Liver (tissue), 9 donors: ENCODE measurements around the gene CAV1. TPM values are rescaled to one million over a fixed set of nuclear protein-coding genes. Genes with fewer than 3 reads are reported as not detected.

Source experiments
- DNase-seq: peaks from one replicate; pipeline ENCODE4 v3.0.0-alpha.2; 2017; ENCODE audit warnings: low spot score
- H3K27ac ChIP-seq, 2 donors: one replicate each; pipeline ENCODE4 v1.7.0; 2013; ENCODE audit warnings: inconsistent platforms in 2 of 2, low read length in 2 of 2, control low read depth in 1 of 2, low read depth in 1 of 2, mild to moderate bottlenecking in 1 of 2
- H3K27me3 ChIP-seq, 4 donors: one replicate each; pipeline versions ENCODE4 v1.6.1 to v1.7.0; 2013; ENCODE audit warnings: low read length in 3 of 4, inconsistent platforms in 1 of 4, mild to moderate bottlenecking in 1 of 4, moderate library complexity in 1 of 4; ENCODE audit not compliant: control insufficient read depth in 4 of 4, insufficient read depth in 4 of 4
- H3K36me3 ChIP-seq, 4 donors: one replicate each; pipeline versions ENCODE4 v1.6.1 to v1.7.0; 2013; ENCODE audit warnings: low read length in 3 of 4, mild to moderate bottlenecking in 3 of 4, low read depth in 1 of 4, moderate library complexity in 1 of 4; ENCODE audit not compliant: control insufficient read depth in 4 of 4, insufficient read depth in 3 of 4
- H3K4me1 ChIP-seq, 4 donors: one replicate each; pipeline versions ENCODE4 v1.6.1 to v1.7.0; 2013; ENCODE audit warnings: low read length in 3 of 4, mild to moderate bottlenecking in 3 of 4, moderate library complexity in 1 of 4; ENCODE audit not compliant: control insufficient read depth in 4 of 4, insufficient read depth in 4 of 4
- H3K4me3 ChIP-seq, 3 donors: one replicate each; pipeline versions ENCODE4 v1.6.1 to v1.7.0; 2013; ENCODE audit warnings: low read length in 3 of 3, control low read depth in 1 of 3, low read depth in 1 of 3, mild to moderate bottlenecking in 1 of 3
- H3K9ac ChIP-seq, 2 donors: one replicate each; pipeline ENCODE4 v1.7.0; 2013; ENCODE audit warnings: low read length in 2 of 2, mild to moderate bottlenecking in 2 of 2, moderate library complexity in 2 of 2, control low read depth in 1 of 2, low read depth in 1 of 2
- H3K9me3 ChIP-seq, 4 donors: one replicate each; pipeline versions ENCODE4 v1.6.1 to v1.7.0; 2013; ENCODE audit warnings: low read length in 3 of 4; ENCODE audit not compliant: control insufficient read depth in 4 of 4
- ATF3 ChIP-seq: IDR thresholded peaks from 2 replicates; pipeline ENCODE4 v1.6.1; 2016; ENCODE audit warnings: antibody characterized with exemption
- CTCF ChIP-seq: fragments of 150-350 bp; IDR thresholded peaks from 2 replicates; pipeline ENCODE4 v1.5.1; 2017; ENCODE audit warnings: improper control_type of control experiment, low read depth, low read length; ENCODE audit not compliant: missing input control
- EGR1 ChIP-seq, 2 donors: IDR thresholded peaks; 2 replicates each; pipeline ENCODE4 v1.6.1; 2016 to 2018; ENCODE audit warnings: antibody characterized with exemption in 2 of 2, low read depth in 2 of 2
- FOXA2 ChIP-seq: IDR thresholded peaks from 2 replicates; pipeline ENCODE4 v1.6.1; 2016; ENCODE audit warnings: antibody characterized with exemption
- GABPA ChIP-seq, 2 donors: IDR thresholded peaks in 1 of 2; conservative IDR thresholded peaks in 1 of 2; 2 replicates each; pipeline ENCODE4 v1.6.1; 2016; ENCODE audit warnings: antibody characterized with exemption in 2 of 2, mild to moderate bottlenecking in 1 of 2, moderate library complexity in 1 of 2
- HNF4G ChIP-seq: IDR thresholded peaks from 2 replicates; pipeline ENCODE4 v1.6.1; 2016; ENCODE audit warnings: antibody characterized with exemption
- JUND ChIP-seq, 2 donors: IDR thresholded peaks; 2 replicates each; pipeline ENCODE4 v1.6.1; 2016; ENCODE audit warnings: antibody characterized with exemption in 2 of 2
- MAX ChIP-seq: IDR thresholded peaks from 2 replicates; pipeline ENCODE4 v1.6.1; 2016; ENCODE audit warnings: antibody characterized with exemption
- NR2F2 ChIP-seq: IDR thresholded peaks from 2 replicates; pipeline ENCODE4 v1.6.1; 2016; ENCODE audit warnings: antibody characterized with exemption
- RAD21 ChIP-seq, 2 donors: IDR thresholded peaks; 2 replicates each; pipeline ENCODE4 v1.6.1; 2016; ENCODE audit warnings: antibody characterized with exemption in 2 of 2, mild to moderate bottlenecking in 2 of 2
- REST ChIP-seq: IDR thresholded peaks from 2 replicates; pipeline ENCODE4 v1.6.1; 2016; ENCODE audit warnings: antibody characterized with exemption, mild to moderate bottlenecking
- RXRA ChIP-seq, 2 donors: IDR thresholded peaks; 2 replicates each; pipeline ENCODE4 v1.6.1; 2017 to 2018; ENCODE audit warnings: antibody characterized with exemption in 2 of 2, mild to moderate bottlenecking in 1 of 2
- SP1 ChIP-seq: IDR thresholded peaks from 2 replicates; pipeline ENCODE4 v1.6.1; 2018; ENCODE audit warnings: antibody characterized with exemption, mild to moderate bottlenecking
- TAF1 ChIP-seq: conservative IDR thresholded peaks from 2 replicates; pipeline ENCODE4 v1.6.1; 2016; ENCODE audit warnings: antibody characterized with exemption, mild to moderate bottlenecking
- YY1 ChIP-seq: IDR thresholded peaks from 2 replicates; pipeline ENCODE4 v1.6.1; 2016; ENCODE audit warnings: antibody characterized with exemption, mild to moderate bottlenecking
- WGBS: extraction: QIAGEN DNeasy Blood & Tissue Kit; methylation state at CpG from one replicate; pipeline ENCODE4 v1.1.7; 2013; 5-methylcytosine and 5-hydroxymethylcytosine counted together
- polyA plus RNA-seq, 2 donors: library from polyadenylated mRNA; stranded (reverse) in 1 of 2; unstranded in 1 of 2; fragments of 200-250 nt in 1 of 2; fragments of >200 nt in 1 of 2; fragmentation: Nextera tagmentation in 1 of 2; extraction: Ambion mirVana in 1 of 2; gene quantifications; one replicate each; pipeline versions ENCODE4 v1.2.1 to v1.2.3, GENCODE V29; 2013 to 2015
- total RNA-seq, 2 donors: library from RNA; depleted of rRNA; stranded (reverse); fragments of >200 nt; gene quantifications; one replicate each; pipeline ENCODE4 v1.2.3, GENCODE V29; 2014
- donor health status: healthy.
- donor health status: healthy.
- donor health status: healthy.
- donor health status: healthy.
- donor health status: healthy.

Gene CAV1
- total and polyA plus RNA-seq, 4 donors = 9.9 to 13.4 (median 11.6) TPM

- Histone ChIP-seq H3K36me3 (no peaks in the 10 kb centered on the region), H3K9ac (no peak overlapping the region), H3K27ac (no peak overlapping the region), H3K4me1 (peaks cover 0 to 5% (median 3%) of the 10 kb centered on the region in 4 donors), H3K9me3 (no peaks in the 10 kb centered on the region), H3K4me3 (no peak overlapping the region), H3K27me3 (no peaks in the 10 kb centered on the region)
- DNase-seq = no peak
- TF ChIP-seq FOXA2 (no peak), HNF4G (no peak), RXRA (IDR thresholded peaks at IDR 0.05) (no peak), RAD21 (IDR thresholded peaks at IDR 0.05) (no peak), CTCF (no peak), ATF3 (no peak), NR2F2 (no peak), SP1 (no peak), JUND (IDR thresholded peaks at IDR 0.05) (no peak), REST (no peak)
- 83% methylated on average over 1 of the region's 1 CpG for WGBS
These were observed 59.9 kb downstream of the CAV1 start for GRCh38 chr7:116584721-116585120.

GRCh38 chr7:116585392-116585791 is 60.6 kb downstream of the CAV1 start:
- Histone ChIP-seq H3K27ac (no peak overlapping the region), H3K4me1 (peaks cover 0 to 5% (median 3%) of the 10 kb centered on the region in 4 donors), H3K27me3 (no peaks in the 10 kb centered on the region), H3K4me3 (no peak overlapping the region), H3K9me3 (no peaks in the 10 kb centered on the region), H3K9ac (no peak overlapping the region), H3K36me3 (no peaks in the 10 kb centered on the region)
- TF ChIP-seq NR2F2 = no peak
- TF ChIP-seq TAF1 = no peak
- TF ChIP-seq REST = no peak
- no peak for TF ChIP-seq CTCF
- TF ChIP-seq FOXA2 = no peak
- TF ChIP-seq GABPA (IDR thresholded peaks at IDR 0.05 in 1 of 2, conservative IDR thresholded peaks at IDR 0.05 in 1 of 2) = no peak
- no peak for TF ChIP-seq YY1
- TF ChIP-seq ATF3 = no peak
- TF ChIP-seq MAX = no peak
- TF ChIP-seq EGR1 (IDR thresholded peaks at IDR 0.05; ENCODE audit: low read depth in 2 of 2) = no peak
- 83% methylated on average over 3 of the region's 3 CpGs for WGBS
- no peak for DNase-seq
